WERI-Rb-1 (cell line): ENCODE measurements around the gene ZCCHC9.

Experiments
- DNase-seq: peaks from one replicate; pipeline ENCODE4 v3.0.0-alpha.2; 2020
- H3K27ac ChIP-seq: fragments of 250-450 bp; sonication (Bioruptor Pico); 2 replicates; pipeline ENCODE4 v1.5.1; 2020; ENCODE audit warnings: mild to moderate bottlenecking, moderate library complexity
- H3K27me3 ChIP-seq: fragments of 250-450 bp; sonication (Bioruptor Pico); 2 replicates; pipeline ENCODE4 v1.5.1; 2021; ENCODE audit warnings: mild to moderate bottlenecking, low read depth, moderate library complexity; ENCODE audit not compliant: insufficient read depth, severe bottlenecking
- H3K36me3 ChIP-seq: fragments of 250-450 bp; sonication (Bioruptor Pico); 2 replicates; pipeline ENCODE4 v1.5.1; 2020; ENCODE audit warnings: mild to moderate bottlenecking, moderate library complexity
- H3K4me3 ChIP-seq: 2 replicates; pipeline ENCODE4 v1.5.1; 2011; ENCODE audit warnings: low read depth, mild to moderate bottlenecking, control low read depth, low read length
- H3K9me3 ChIP-seq: fragments of 250-450 bp; sonication (Bioruptor Pico); 2 replicates; pipeline ENCODE4 v1.5.1; 2021; ENCODE audit warnings: mild to moderate bottlenecking, moderate library complexity; ENCODE audit not compliant: severe bottlenecking
- CTCF ChIP-seq: IDR thresholded peaks from 2 replicates; pipeline ENCODE4 v1.5.1; 2011; ENCODE audit warnings: low read depth, mild to moderate bottlenecking, control low read depth, inconsistent platforms, low read length

ZCCHC9 gene

GRCh38 chr5:81301271-81302015 is at the start of gene ZCCHC9:
Gene ZCCHC9 (plus strand): TSS chr5:81301587. CDS start chr5:81304758, 3,171 bp downstream.
- peak; percentile 95 for DNase-seq
- peak within 1 kb of the TSS; percentile 97 for H3K27ac ChIP-seq

GRCh38 chr5:81251922-81252321 is 49.5 kb upstream of the ZCCHC9 start:
- no peak overlapping the region for H3K27ac ChIP-seq
- no peak for TF ChIP-seq CTCF
- peaks cover 8% of the 10 kb centered on the region; the same call in 1 of the 2 replicates for H3K36me3 ChIP-seq
- DNase-seq: no peak
- no peak overlapping the region for H3K4me3 ChIP-seq
- no peaks in the 10 kb centered on the region for H3K27me3 ChIP-seq
- no peaks in the 10 kb centered on the region for H3K9me3 ChIP-seq

More at GRCh38 chr5:81301271-81302015, at the start of gene ZCCHC9:
- Histone ChIP-seq H3K9me3 (no peaks in the 10 kb centered on the region), H3K27me3 (no peaks in the 10 kb centered on the region), H3K4me3 (peak within 1 kb of the TSS; percentile 97), H3K36me3 (peaks cover 11% of the 10 kb centered on the region)
- 0 out of 2 replicates have a peak, but pooled peaks have one; percentile 32 for TF ChIP-seq CTCF

- no peak for TF ChIP-seq CTCF
- no peak overlapping the region for H3K27ac ChIP-seq
- H3K36me3 ChIP-seq: peaks cover 8% of the 10 kb centered on the region; the same call in 1 of the 2 replicates
- H3K9me3 ChIP-seq: no peaks in the 10 kb centered on the region
- H3K4me3 ChIP-seq: no peak overlapping the region
- H3K27me3 ChIP-seq: no peaks in the 10 kb centered on the region
- no peak for DNase-seq
Measured at GRCh38 chr5:81252904-81253303, 48.5 kb upstream of the ZCCHC9 start.

GRCh38 chr5:81253875-81254274 is 47.5 kb upstream of the ZCCHC9 start:
- H3K4me3 ChIP-seq: no peak overlapping the region
- DNase-seq: no peak
- no peaks in the 10 kb centered on the region for H3K27me3 ChIP-seq
- peaks cover 8% of the 10 kb centered on the region; the same call in 1 of the 2 replicates for H3K36me3 ChIP-seq
- no peaks in the 10 kb centered on the region for H3K9me3 ChIP-seq
- no peak for TF ChIP-seq CTCF
- no peak overlapping the region for H3K27ac ChIP-seq

- no peak for DNase-seq
- peaks cover 4% of the 10 kb centered on the region; the same call in 1 of the 2 replicates for H3K36me3 ChIP-seq
- no peak overlapping the region for H3K4me3 ChIP-seq
- no peaks in the 10 kb centered on the region for H3K9me3 ChIP-seq
- no peak for TF ChIP-seq CTCF
- no peaks in the 10 kb centered on the region for H3K27me3 ChIP-seq
- H3K27ac ChIP-seq: no peak overlapping the region
Measured at GRCh38 chr5:81254886-81255559, 46.4 kb upstream of the ZCCHC9 start.
